Stomach smooth muscle (tissue), 2 donors: ENCODE results near the gene CACNG8.

Experiments
- H3K27ac ChIP-seq: one replicate; pipeline ENCODE4 v1.7.0; 2013; ENCODE audit warnings: mild to moderate bottlenecking, low read length, inconsistent platforms
- H3K27me3 ChIP-seq, 2 donors: one replicate each; pipeline ENCODE4 v1.7.0; 2013; ENCODE audit warnings: low read length in 2 of 2; ENCODE audit not compliant: insufficient read depth in 2 of 2, control insufficient read depth in 1 of 2
- H3K36me3 ChIP-seq, 2 donors: one replicate each; pipeline ENCODE4 v1.7.0; 2013; ENCODE audit warnings: low read length in 2 of 2; ENCODE audit not compliant: control insufficient read depth in 2 of 2, insufficient read depth in 2 of 2
- H3K4me1 ChIP-seq: one replicate; pipeline ENCODE4 v1.7.0; 2013; ENCODE audit warnings: low read length; ENCODE audit not compliant: control insufficient read depth, insufficient read depth
- H3K4me3 ChIP-seq, 2 donors: one replicate each; pipeline ENCODE4 v1.7.0; 2013; ENCODE audit warnings: low read length in 2 of 2
- H3K9ac ChIP-seq, 2 donors: one replicate each; pipeline ENCODE4 v1.7.0; 2013; ENCODE audit warnings: low read length in 2 of 2, mild to moderate bottlenecking in 1 of 2
- H3K9me3 ChIP-seq, 2 donors: one replicate each; pipeline ENCODE4 v1.7.0; 2013; ENCODE audit warnings: low read length in 2 of 2; ENCODE audit not compliant: control insufficient read depth in 2 of 2
- donor health status: healthy.
- donor health status: Pancreatic carcinoma.

CACNG8 gene

DNA sequence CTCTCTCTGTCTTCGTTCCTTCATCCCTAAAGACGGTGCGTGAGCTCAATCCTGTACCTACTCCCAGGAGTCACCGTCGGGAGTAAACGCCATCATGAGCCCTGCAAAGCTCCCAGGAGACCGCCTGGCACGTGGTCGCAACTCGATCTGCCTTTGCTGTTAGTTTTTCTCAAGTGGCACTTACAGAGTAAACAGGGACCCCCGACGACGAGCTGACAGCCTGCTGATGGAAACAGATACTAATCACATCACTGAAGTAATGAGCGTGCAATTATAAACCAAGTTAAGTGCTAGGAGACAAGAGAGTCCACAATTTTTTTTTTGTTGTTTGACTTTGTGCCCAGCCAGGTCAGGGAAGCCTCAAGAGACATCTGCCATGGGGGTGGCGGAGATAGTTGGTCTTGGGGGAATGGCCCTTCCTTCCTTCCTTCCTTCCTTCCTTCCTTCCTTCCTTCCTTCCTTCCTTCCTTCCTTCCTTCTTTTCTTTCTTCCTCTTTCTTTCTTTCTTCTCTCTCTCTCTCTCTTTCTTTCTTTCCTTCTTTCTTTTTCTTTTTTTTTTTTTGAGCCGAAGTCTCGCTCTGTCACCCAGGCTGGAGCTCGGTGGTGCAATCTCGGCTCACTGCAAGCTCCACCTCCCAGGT, 52.3 kb downstream of the CACNG8 start:
- Histone ChIP-seq H3K9me3 (no peaks in the 10 kb centered on the region), H3K4me3 (no peak overlapping the region), H3K27ac (no peak overlapping the region), H3K36me3 (no peaks in the 10 kb centered on the region), H3K27me3 (peaks cover 4 to 8% of the 10 kb centered on the region in 2 donors), H3K9ac (no peak overlapping the region), H3K4me1 (no peaks in the 10 kb centered on the region)

DNA sequence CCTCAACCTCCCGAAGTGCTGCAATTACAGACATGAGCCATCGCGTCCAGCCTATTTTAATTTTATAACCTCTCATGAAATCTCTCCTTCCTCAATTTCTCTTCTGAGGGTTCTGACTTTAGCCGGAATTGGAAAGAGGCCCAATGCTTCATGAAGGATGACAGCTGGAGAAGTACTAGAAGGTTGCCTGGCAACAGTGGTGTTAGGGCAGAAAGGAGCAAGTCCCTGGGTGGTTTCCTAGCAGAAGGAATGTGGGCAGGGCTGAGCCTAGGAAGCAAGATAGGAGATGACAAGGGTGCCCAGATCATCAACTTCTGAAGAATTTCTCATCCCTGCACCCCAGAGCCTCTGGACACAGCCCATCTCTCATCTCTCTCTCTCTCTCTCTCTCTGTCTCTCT, 54.5 kb downstream of the CACNG8 start:
- Histone ChIP-seq H3K9me3 (no peaks in the 10 kb centered on the region), H3K4me1 (no peaks in the 10 kb centered on the region), H3K27ac (no peak overlapping the region), H3K9ac (no peak overlapping the region), H3K36me3 (no peaks in the 10 kb centered on the region), H3K27me3 (peaks cover 4 to 6% of the 10 kb centered on the region in 2 donors), H3K4me3 (no peak overlapping the region)

DNA sequence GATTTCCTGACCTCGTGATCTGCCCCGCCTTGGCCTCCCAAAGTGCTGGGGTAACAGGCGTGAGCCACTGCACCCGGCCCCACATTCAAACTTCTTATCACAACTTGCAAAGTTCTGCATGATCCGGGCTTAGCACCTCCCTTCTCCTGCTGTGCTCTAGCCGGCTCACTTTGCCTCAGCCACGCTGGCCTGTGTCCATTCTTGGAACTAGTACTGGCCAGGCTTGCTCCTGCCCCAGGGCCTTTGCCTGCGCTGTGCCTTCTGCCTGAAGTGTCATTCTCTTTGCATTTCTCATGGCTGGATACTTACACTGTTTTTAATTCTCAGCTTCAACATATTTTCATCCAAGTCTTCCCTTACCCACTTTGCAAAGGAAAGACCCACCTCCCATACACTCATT, 58.6 kb downstream of the CACNG8 start:
- H3K9me3 ChIP-seq = no peaks in the 10 kb centered on the region
- H3K27me3 ChIP-seq = peaks cover 13% of the 10 kb centered on the region in 2 donors
- no peak overlapping the region for H3K27ac ChIP-seq
- no peaks in the 10 kb centered on the region for H3K4me1 ChIP-seq
- H3K9ac ChIP-seq = no peak overlapping the region
- H3K36me3 ChIP-seq = no peaks in the 10 kb centered on the region
- H3K4me3 ChIP-seq = no peak overlapping the region

DNA sequence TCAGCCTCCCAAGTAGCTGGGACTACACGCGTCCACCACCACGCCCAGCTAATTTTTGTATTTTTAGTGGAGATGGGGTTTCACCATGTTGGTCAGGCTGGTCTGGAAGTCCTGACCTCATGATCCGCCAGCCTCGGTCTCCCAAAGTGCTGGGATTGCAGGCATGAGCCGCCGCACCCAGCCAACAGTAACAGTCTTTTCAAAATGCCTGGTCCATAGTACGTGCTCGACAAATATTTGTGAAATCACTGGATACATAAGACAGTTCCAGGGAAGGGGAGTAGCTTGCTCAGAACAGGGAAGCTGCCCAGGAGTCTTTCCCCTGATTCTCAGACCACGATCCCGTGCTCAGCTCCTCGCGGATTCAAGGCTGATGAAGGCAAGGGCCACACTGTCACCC, 59.2 kb downstream of the CACNG8 start:
- Histone ChIP-seq H3K27me3 (peaks cover 12 to 13% of the 10 kb centered on the region in 2 donors), H3K9me3 (no peaks in the 10 kb centered on the region)

DNA sequence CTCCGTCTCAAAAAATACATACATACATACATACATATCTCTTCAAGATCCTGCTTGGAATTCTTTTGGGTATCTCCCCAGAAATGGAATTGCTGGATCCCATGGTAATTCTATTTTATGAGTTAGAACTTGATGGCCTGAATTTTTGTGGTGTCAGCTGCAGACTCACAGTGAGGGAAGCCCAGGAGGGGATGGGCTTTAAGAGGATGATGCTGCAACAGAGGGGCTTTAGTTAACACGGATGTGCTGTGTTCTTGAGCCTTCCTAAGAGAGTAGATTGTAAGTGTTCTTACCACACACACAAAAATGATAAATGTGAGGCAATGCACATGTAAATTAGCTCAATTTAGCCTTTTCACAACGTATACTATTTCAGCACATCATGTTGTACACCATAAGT, 60.5 kb downstream of the CACNG8 start:
- Histone ChIP-seq H3K27me3 (peaks cover 12 to 13% of the 10 kb centered on the region in 2 donors), H3K9ac (no peak overlapping the region), H3K4me1 (no peaks in the 10 kb centered on the region), H3K36me3 (no peaks in the 10 kb centered on the region), H3K27ac (no peak overlapping the region), H3K9me3 (no peaks in the 10 kb centered on the region), H3K4me3 (no peak overlapping the region)

More for the DNA sequence above, 59.2 kb downstream of the CACNG8 start:
- H3K4me3 ChIP-seq = no peak overlapping the region
- no peak overlapping the region for H3K27ac ChIP-seq
- no peaks in the 10 kb centered on the region for H3K4me1 ChIP-seq
- H3K36me3 ChIP-seq = no peaks in the 10 kb centered on the region
- no peak overlapping the region for H3K9ac ChIP-seq

DNA sequence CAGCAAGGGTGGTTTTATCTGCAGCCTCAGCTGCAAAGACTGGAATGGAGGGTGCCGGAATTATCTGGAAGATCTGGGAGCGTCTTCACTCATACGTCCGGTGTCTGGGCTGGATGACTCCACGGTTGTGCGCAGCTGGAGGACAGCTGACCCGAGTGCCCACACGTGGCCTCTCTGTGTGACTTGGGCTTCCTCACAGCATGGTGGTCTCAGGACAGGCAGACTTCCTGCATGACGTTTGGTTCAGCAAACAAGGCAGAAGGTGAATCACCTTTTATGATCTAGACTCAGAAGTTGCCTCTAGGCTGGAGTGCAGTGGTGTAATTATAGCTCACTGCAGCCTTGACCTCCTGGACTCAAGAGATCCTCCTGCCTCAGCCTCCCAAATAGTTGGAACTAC, 61.9 kb downstream of the CACNG8 start:
- H3K27me3 ChIP-seq = peaks cover 12 to 13% of the 10 kb centered on the region in 2 donors
- no peaks in the 10 kb centered on the region for H3K9me3 ChIP-seq
- no peak overlapping the region for H3K4me3 ChIP-seq
- no peak overlapping the region for H3K9ac ChIP-seq
- H3K36me3 ChIP-seq = no peaks in the 10 kb centered on the region
- no peak overlapping the region for H3K27ac ChIP-seq
- H3K4me1 ChIP-seq = no peaks in the 10 kb centered on the region

DNA sequence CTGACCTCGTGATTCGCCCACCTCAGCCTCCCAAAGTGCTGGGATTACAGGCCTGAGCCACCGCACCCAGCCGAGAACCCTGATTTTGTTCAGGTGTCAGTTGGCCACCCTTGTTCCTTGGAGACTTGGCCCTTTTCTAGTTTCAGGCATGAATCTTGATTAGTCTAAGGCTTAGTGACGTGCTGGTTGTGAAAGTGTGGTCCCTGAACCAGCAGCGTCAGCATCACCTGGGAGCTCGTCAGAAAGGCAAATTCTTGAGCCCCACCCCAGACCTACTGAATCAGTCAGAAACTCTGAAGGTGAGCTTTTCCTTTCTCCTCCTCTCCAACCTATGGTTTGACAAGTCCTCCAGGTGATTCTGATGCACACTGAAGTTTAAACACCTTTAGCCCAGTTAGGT, 63.9 kb downstream of the CACNG8 start:
- Histone ChIP-seq H3K36me3 (no peaks in the 10 kb centered on the region), H3K27ac (no peak overlapping the region), H3K4me3 (no peak overlapping the region), H3K9ac (no peak overlapping the region), H3K4me1 (no peaks in the 10 kb centered on the region), H3K27me3 (peaks cover 11 to 12% of the 10 kb centered on the region in 2 donors), H3K9me3 (no peaks in the 10 kb centered on the region)

DNA sequence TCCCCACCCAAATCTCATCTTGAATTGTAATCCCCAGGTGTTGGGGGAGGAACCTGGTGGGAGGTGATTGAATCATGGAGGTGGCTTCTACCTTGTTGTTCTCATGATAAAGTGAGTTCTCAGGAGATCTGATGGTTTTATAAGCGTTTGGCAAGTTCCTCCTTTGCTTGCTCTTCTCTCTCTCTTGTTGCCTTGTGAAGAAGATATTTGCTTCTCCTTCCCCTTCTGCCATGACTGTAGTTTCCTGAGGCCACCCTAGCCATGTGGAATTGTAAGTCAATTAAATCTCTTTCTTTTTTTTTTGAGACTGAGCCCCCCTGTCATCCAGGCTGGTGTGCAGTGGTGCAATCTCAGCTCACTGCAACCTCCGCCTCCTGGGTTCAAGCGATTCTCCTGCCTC, 66.6 kb downstream of the CACNG8 start:
- peaks cover 5% of the 10 kb centered on the region in 2 donors for H3K27me3 ChIP-seq

DNA sequence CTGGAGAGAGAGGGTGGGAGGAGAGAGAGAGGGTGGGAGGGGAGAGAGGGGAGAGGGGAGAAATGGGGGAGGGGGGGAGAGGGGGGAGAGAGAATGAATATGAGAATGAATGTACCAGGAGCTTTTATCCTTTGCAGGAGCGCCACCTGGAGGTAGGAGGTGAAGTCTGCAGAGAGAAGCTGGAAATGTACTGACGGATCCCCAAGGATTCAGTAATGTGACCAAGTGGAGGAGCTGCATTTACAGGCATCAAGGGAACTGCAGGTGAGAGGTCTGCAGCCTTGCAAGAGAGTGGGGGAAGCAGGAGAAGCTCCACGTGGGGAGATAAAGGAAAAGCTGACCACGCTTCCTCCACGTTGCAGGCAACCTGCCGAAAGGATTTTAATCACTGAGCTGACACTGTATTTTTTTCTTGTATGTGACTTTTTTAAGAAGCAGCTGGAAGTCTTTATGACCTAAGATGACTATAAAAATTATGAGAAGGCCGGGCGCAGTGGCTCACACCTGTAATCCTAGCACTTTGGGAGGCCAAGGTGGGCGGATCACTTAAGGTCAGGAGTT, 67.3 kb downstream of the CACNG8 start:
- no peaks in the 10 kb centered on the region for H3K36me3 ChIP-seq
- no peak overlapping the region for H3K4me3 ChIP-seq
- no peaks in the 10 kb centered on the region for H3K4me1 ChIP-seq
- H3K9ac ChIP-seq = no peak overlapping the region
- H3K27me3 ChIP-seq = peaks cover 2 to 4% of the 10 kb centered on the region in 2 donors
- H3K9me3 ChIP-seq = no peaks in the 10 kb centered on the region
- no peak overlapping the region for H3K27ac ChIP-seq

More for the DNA sequence above, 66.6 kb downstream of the CACNG8 start:
- no peak overlapping the region for H3K27ac ChIP-seq
- no peaks in the 10 kb centered on the region for H3K4me1 ChIP-seq
- no peak overlapping the region for H3K4me3 ChIP-seq
- no peaks in the 10 kb centered on the region for H3K36me3 ChIP-seq
- H3K9ac ChIP-seq = no peak overlapping the region
- H3K9me3 ChIP-seq = no peaks in the 10 kb centered on the region

DNA sequence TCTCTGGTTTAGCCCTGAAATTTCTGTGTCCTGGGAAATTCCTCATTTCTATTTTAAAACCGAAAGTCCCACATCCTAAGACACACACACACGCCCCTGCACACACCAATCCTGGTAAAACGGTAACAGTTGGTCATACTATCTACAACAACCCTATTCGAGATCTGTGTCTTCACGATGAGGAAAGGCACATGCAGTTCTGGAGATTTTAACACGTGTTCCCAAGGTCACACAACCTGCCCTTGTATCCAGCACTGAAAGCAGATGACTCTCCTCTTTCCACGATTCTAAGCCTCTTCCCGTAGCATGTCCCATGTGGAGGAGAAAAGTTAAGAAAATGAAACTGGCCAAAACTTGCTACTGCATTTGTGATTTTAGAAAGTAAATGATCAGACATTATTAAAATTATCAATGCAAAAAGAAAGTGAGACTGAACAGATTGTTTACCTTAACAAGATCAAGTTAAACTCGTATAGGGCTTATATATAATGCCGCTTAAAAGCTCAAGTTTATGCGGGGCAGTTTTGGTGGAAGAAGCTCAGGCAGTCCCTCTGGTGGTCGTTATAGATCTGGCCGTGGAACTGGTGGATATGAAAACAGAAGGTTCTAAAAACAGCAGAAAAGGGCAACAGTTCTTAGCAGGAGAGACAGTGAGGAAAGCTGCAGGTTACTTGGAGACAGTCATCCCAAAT, 68.3 kb downstream of the CACNG8 start:
- Histone ChIP-seq H3K4me3 (no peak overlapping the region), H3K36me3 (no peaks in the 10 kb centered on the region), H3K27me3 (peaks cover 4% of the 10 kb centered on the region in 2 donors), H3K9ac (no peak overlapping the region), H3K9me3 (no peaks in the 10 kb centered on the region), H3K27ac (no peak overlapping the region), H3K4me1 (no peaks in the 10 kb centered on the region)
